Fibroblast of skin of left biceps (primary cell): Measurements from ENCODE around the gene TMEM179.
"Not testable (repeated sequence)": the region's sequence is repeated elsewhere in the genome, so short reads cannot be mapped to it uniquely, and the experiment has no call there.

Experiments
- DNase-seq, 2 experiments: peaks; one replicate each; pipeline ENCODE4 v3.0.0-alpha.2; 2013; ENCODE audit warnings: low read depth in 2 of 2

TMEM179 gene

DNA sequence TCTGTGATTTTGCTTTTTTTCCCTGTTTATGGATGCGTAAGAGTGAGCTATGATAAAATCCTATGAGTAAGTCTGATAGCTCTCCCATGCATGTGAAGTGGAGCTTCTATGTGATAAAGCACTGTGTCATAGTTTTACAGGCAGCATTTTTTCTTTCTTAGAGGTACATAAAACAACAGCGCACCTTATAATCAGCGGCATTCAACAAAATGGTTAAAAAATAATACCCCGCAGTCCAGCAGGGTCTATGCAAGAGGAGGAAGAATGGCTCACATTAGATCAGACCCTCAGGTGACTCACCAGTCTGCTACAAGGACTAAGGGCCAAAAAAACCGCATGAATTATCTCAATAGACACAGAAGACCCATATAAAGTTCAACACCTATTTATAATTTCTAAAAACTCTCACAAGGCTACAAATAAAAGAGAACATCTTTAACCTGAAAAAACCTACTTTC lies 33.0 kb upstream of the TMEM179 start:
- no peak for DNase-seq

DNA sequence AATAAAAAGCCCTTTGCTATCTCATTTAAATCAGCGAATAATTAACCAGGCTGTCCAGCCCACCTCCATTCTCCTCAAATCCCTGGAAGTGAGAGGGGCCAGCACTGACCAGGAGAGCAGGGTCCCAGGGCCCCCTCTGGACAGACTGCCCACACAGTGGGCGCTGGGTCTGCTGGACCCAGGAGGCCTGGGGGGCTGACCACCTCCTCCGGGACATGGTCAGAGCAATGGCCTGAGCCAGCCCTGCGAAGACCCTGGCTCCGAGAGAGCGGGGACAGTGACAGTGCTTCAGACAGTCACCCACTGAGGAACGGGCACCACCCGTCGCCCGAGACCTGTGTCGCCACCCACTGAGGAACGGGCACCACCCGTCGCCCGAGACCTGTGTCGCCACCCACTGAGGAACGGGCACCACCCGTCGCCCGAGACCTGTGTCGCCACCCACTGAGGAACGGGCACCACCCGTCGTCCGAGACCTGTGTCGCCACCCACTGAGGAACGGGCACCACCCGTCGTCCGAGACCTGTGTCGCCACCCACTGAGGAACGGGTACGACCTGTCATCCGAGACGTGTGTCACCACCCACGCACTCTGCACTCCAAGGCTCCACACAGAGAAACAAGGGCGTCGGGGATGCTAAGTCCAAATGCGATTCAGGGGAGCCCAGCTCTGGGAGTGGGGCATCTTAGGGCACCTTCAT lies 32.4 kb upstream of the TMEM179 start:
- not testable (repeated sequence) for DNase-seq

DNA sequence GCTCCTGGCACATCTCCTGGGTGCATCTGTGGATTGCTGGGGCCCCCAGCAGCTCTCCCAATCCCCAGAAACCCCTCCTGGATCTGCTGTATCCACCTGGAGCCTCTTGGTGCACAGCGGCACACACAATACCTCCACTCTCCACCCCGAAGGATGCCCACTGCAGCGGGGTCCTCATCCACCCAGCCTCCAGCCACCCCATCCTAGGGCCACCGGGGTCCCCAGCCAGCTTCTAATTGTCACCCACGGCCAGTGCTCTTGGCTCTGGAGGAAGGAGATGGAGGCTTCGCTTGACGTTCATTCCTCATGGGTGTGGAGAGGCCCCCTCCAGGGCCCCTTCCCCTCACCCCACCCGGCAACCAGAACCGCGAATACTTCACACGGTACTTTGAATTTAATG lies 31.6 kb upstream of the TMEM179 start:
- no peak for DNase-seq

DNA sequence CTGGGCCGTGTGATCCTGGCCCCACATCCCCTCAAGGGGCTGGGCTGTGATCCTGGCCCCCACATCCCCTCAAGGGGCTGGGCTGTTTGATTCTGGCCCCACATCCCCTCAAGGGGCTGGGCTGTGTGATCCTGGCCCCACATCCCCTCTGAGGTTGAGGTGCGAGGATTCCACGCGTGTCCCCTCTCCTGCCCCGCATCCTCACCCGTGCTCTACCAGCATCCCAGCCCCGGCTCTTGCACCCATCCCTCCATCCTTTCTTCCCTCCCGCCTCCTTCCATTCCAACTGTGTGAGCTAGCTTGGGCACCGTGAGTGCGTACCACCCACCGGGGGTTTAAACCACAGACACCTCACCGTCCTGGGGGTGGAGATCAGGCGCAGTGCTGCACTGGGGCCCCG lies 31.1 kb upstream of the TMEM179 start:
- no peak for DNase-seq

DNA sequence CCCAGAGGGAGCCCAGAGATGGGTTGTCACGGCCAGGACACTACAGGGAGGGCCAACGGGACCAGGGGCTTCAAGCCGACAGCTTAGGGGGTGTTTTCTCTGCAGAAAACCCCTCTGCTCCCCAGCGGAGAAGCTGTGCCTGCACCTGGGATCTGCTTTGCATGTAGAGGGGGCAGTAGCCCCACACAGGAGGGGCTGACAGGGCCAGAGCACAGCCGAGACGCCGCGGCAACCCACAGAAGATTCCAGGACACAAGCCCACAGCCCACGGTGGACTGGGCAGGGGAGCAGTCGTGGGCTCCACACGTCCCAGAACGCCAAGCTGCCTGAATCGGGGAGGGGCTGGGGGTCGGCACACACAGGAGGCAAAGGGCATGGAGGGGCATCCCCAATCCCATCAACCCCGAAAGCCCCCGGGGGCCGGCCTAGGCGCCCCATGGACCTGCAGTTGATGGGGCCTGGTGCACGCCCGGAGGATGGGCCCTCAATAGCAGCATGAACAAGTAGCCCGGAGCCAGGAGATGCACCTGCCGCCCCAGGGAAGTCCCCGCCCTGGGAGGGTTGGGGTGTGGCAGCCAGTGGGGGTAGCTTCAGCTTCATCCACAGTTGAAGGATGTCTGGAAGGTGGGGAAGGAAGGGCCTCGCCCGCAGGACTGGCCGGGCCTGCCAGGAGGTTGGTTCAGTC lies 30.5 kb upstream of the TMEM179 start:
- DNase-seq = no peak

DNA sequence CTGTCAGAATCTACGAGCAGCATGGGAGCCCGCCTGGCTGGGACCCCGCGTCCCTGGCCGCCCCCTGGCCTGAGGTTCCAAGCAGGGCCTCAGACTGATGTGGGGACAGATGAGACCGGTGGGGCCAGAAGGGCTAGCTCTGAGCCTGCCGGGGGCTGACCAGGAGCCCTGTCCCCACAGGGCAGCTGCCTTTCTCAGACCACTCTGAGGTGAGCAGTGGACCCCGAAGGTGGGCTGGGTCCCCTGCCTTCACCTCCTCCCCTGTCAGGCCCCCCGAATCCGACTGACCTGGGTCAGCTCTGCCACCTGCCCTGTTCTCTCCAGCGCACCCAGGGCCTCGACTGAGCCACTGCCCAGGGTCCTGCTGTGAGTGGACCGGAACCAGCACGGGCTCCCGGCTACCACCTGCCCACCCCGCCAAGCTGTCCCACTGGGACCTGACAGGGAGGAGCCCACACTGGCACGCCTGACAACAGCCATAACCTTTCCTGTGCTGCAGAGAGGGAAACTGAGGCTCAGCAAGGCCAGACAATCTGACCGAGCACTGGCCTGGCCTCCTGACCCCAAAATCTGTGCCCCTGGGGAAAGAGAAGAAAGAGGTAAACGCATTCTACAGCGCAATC lies 29.7 kb upstream of the TMEM179 start:
- DNase-seq = no peak

DNA sequence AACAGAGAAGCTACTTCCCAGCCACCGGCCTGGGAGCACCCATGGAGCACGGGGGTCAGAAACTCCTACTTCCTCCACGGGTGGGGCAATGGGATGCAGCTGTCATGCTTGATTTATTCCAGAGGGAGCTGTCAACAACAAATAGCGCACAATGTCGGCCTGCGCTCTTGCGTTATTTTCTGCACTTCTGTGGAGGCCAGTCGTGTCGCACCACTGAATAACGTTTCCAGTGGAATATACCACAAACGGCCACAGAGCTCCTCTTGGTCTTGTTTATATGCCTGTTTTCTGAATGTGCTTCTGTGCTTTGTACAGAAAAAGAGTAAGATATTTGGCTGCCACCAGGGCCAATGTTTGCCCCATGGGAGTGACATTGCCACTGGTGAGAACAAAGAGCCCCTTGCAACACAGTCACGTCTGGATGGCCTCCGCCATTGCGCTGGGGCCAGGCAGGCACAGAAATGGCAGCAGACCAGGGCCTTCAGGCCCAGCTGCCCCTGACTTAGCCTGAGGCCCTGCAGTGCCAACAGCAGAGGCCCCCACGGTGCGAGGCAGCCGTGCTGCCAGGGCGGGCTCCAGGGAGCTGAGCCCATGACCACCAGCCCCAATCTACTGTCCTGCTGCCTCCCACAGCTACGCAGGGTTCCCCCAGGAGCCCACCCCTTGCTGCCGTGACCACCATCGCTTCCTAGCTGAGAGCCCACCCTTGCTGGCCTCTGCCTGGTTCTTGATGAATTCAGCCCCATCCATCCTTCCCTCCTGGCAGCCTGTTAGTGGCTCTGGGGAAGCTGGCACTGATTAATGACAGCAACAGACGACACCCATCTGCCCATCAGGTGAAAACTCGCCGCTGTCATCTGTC lies 28.9 kb upstream of the TMEM179 start:
- DNase-seq = no peak

DNA sequence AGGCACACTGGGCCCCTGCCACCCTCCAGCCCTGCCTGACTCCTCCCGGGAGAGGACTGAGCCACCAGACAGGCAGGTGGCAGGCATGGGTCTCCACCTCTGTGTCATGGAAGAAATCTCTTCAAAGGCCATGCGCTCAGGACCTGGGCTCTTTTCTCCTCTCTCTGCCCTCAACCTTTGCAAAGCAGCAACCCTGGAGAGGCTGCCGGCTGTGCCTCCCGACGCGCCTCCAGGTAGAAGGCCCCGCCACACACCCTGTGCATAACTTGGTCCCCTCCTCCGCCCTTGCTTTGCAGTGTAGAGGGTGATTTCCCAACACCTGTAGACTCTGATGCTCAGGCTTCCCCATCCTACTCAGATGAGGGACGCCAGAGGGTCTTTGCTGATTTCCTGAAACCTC lies 28.2 kb upstream of the TMEM179 start:
- no peak for DNase-seq

DNA sequence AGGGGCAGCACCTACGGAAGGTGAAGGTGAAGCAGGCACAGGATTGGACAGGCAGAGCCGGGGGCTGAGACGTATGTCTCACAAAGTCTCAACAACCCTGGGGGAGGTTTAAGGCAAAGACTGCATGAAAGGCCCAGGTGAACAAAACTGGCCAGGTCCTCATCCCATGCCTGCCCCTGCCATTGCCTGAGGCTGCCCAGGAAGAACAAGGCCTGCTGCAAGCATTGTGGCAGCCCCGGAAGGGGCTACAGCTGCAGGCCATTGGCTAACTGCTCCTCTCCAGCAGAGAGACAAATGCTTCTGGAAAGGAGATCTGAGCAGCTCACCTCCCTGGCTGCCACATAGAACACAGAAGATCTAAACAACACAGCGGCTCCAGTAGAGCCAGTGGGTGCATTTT lies 20.4 kb upstream of the TMEM179 start:
- DNase-seq = no peak

DNA sequence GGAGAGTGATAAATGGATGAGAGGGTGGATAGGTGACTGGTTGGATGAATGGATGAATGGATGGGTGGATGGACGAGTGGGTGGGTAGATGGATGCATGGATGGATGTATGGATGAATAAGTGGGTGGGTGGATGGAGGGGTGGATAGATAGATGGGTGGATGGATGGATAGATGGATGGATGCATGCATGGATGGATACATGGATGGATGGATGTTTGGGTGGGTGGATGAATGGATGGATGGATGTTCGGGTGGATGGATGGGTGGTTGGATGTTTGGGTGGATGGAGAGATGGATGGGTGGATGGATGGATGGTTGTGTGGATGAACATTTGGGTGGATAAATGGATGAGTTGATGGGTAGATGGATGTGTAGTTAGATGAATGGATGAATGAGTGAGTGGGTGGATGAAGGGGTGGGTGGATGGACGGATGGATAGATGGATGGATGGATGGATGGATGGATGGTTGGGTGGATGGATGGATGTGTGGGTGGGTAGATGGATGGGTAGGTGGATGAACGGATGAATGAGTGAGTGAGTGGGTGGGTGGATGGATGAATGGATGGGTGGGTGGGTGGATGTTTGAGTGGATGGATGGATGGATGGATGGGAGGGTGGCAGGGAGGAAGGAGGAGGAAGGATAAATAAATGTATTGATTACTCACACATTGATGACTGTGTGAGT lies 9.7 kb upstream of the TMEM179 start:
- no peak for DNase-seq

DNA sequence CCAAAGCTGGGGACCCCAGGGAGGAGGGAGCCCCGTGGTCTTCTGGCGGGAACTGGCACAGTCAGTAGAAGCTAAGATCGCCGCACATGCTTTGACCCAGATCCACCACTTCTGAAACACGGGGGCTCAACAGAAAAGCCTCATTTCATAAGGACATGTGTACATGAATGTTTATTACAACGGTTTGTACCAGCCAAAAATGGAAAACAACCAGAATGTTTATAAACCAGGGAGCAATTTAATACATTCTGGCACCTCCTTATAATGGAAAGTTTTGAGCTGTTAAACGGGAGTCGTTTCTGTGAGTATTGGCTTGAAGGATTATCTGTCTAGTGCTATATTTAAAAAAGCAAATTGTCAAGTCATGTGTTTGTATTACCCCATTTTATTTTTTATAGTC lies 7.3 kb upstream of the TMEM179 start:
- DNase-seq = no peak

DNA sequence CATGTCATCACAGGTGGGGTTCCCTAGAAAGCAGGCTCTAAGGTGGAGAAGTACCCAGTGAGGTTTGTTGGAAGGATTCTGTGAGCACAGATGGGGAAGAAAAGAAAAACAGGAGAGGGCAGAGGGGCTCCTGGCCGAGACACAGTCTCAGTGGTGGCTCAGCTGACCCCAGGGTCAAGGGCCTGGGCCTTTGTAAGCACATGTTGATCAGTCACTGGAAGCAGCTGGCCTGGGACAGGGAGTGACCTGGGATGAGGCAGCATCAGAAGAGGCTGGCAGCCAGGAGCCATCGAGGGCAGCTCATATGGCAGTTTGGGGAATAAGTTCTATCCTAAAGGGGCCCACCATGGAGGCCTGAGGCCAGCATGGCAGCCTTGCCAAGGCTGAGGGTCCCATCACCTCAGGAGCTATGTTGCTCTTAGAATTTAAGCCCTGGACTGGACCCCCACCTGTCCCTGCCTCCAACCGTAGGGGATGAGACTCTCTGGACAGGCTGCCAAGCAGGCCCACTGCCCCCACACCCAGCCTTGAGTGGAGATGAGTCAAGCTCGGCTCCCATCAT lies 6.3 kb upstream of the TMEM179 start:
- DNase-seq = no peak

DNA sequence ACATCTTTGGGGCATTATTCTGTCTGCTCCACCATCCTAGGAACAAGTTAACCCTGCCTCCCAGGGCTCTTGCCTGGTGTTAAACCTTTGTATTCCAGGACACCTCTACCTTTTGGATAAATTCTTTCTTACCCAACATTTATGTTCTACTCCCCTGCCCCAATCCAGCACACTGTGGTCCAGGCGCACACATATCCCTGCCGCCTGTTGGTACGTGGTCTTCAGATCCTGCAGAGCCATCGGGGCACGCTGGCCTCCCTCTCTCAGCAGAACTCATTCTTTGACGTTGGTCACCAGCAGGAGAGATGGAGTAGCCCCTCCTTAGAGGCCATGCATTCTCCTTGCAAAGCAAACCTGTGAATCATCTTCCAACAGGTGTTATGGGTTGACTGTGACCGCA lies 5.1 kb upstream of the TMEM179 start:
- no peak for DNase-seq

DNA sequence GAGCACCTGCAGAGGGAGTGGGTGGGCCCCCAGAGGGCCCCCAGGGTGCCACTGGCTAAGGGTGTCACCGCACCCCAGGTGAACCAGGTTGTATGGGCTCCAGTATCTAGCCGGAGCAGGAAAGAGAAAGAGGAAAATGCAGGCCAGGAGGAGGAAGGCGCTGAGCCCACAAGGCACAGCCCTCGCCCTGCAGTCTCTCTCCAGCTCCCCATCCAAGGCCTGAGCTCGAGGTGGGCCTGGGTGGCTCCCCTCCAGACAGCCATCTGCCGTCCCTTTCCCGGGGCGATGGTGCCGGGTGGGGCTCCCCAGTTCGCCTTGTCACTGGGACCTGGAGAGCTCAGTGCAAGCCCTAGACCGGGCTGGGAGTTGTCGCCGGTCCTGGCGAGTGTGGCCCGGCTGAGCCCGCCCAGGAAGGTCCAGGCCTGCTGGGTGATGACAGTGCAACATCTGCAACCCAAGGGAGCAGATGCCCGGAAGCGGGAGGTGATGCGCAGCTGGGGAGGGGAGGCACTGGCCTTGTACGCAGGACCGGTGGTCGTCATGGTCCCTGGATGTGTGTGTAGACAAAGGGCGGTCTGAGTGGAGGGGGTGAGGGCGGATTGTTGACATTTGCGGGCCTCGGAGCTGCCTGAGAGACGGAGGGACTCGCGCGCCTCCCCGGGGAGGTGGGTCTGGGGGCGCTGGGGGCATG lies 716 bp downstream of the TMEM179 start:
- no peak for DNase-seq

DNA sequence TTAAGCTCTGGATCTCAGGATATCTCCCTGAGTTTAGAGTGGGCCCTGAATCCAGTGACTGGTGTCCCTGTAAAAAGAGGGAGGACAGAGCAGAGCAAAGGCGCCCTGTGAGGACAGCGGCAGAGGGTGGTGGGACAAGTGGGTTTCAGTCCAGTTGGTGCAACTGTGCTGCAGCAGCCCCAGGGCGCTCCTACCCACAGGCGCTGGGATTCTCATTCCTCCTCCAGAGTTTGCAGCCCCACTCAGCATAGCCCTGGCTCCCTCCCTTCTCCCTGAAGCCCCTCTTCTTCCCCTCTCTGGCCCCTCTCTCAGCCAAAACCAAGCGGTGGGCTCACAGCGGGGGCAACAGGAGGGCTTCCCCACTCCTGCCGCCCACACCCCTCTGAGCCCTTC lies 1.6 kb downstream of the TMEM179 start:
- no peak for DNase-seq

DNA sequence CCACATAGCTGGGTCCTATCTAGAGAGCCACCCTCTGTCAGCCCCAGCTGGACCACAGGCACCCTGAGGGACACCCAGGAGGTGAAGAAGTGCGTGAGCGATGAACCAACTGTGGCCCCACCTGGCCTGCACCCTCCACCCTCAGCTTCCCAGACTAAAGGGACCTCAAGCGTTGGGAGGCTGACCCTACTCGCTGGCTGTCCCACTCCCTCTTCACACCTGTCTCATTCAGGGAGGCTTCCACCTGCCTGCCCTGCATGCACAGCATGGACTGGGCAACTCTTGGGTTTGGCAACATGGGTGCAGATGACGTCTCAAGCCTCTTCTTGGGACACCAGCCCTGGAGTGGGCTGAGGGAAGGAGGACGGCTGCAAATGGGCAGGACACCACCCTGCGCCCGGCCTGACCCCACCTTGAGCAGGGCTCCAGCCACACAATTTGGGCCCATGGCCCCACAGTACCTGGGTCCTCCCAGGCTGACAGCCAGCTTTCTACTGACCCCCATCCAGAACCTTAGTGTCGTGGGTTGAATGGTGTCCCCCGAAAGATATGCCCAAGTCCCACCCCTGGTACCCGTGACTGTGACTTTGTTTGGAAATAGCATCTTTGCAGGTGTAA lies 2.1 kb downstream of the TMEM179 start:
- DNase-seq = no peak

DNA sequence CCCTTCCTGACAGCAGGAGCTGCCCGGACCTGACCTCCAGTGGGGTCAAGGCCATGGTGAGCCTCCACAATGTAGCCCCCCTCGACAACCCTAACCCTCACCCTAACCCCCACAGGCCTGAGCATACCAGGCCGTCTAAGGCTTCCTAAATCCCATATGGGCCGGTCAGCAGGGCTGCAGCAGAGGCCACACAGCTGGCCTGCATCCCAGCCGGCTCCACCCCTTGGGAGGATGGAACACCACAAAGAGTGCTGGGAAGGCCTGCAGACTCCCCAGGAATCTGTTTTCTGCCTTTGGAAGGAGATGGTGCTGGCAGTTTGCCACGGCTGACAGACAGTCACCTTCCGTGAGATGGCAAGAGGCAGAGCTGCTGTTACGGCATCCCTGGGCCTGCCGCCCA lies 2.8 kb downstream of the TMEM179 start:
- no peak for DNase-seq

DNA sequence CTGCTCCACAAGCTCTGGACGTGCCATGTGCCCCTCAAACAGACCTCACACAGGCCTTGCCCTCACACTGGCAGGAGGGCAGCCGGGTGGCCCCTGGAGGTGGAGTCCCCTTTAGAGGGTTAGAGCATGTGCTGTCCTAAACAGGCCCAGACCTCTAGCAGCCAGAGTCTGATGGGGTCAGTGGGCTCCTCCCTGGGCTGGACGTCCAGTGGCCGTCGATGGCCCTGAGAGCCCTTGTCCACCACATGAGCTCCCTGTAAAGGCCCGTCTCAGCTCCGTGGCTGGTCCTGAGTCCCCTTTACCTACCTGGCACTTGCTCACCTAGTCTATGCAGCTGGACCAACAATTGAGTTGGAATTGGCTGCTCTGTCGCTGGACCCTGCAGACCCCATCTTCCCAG lies 3.8 kb downstream of the TMEM179 start:
- DNase-seq = no peak

DNA sequence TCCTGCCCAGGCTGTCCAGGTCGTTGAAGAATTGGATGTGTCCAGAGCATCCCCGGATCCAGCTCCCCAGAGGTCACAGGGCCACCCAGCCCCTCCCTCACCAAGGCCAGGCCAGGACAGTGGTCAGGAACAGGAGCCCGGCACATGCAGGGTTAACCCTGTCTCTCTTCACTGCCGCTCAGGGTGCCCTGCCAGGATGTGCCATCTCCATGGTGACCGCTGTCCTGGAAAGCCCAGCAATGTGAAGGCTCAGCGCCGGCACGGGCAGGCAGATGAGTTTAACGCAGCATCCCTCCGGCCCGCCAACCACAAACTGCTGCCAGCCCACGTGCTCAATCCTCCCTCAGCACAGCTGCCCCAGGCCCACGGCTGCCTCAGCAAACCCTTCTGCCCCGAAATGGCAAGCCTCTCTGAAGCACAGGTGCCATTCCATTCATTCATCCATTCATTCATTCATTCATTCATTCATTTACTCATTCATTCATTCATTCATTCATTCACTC lies 4.4 kb downstream of the TMEM179 start:
- DNase-seq = no peak

DNA sequence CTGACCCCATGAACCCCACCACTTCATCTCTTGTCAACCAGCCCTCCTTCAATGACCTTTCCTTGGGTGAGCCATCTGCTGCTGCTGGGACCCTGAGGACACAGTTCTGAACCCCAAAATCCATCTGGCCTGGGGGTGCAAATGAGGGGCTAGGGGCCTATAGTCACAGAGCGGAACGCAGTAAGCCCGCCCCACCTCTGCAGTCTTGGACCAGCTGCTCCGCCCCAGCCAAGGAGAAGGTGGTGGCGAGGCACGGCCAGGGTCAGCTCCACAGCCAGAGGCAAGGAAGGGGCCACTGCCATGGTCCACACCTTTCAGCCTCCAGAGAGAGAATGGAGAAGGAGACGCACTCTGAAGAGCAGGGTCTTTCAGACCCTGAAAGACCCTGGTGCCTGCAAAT lies 5.1 kb downstream of the TMEM179 start:
- no peak for DNase-seq
